Activated CD8-positive, alpha-beta T cell treated with anti-CD3 and anti-CD28 coated beads for 36 hours (primary cell): ENCODE data around the gene ST6GALNAC3. TPM values are rescaled to one million over a fixed set of nuclear protein-coding genes. Genes with fewer than 3 reads are reported as not detected.
"Not testable (repeated sequence)": the region's sequence is repeated elsewhere in the genome, so short reads cannot be mapped to it uniquely, and the experiment has no call there.

ENCODE experiments used
- ATAC-seq: fragments of 200-7000 bp; cut with Tn5 transposase; one replicate; pipeline ENCODE4 v1.10.0; 2021; ENCODE audit warnings: mild to moderate bottlenecking, moderate library complexity
- CTCF ChIA-PET: fragments of 350-600 bp; sonication (Branson Sonifier 250); formaldehyde crosslinking; loops from one replicate; lab custom pipeline; 2021; ENCODE audit warnings: antibody characterized with exemption; lab: Charles Lee
- POLR2A ChIA-PET: fragments of 350-600 bp; sonication (Branson Sonifier 250); formaldehyde crosslinking; loops from one replicate; lab custom pipeline; 2021; ENCODE audit warnings: antibody characterized with exemption; lab: Charles Lee
- DNase-seq: peaks from one replicate; pipeline ENCODE4 v3.0.0-alpha.2; 2020
- H3K27ac Mint-ChIP-seq: one replicate; pipeline ENCODE4 v1.8.0; 2021; ENCODE audit warnings: mild to moderate bottlenecking, mixed read lengths
- H3K27me3 Mint-ChIP-seq: one replicate; pipeline ENCODE4 v1.8.0; 2021; ENCODE audit warnings: mixed read lengths
- H3K36me3 Mint-ChIP-seq: one replicate; pipeline ENCODE4 v1.8.0; 2021; ENCODE audit warnings: low read depth, mixed read lengths
- H3K4me1 Mint-ChIP-seq: one replicate; pipeline ENCODE4 v1.8.0; 2021; ENCODE audit warnings: low read depth, mixed read lengths
- H3K4me3 Mint-ChIP-seq: one replicate; pipeline ENCODE4 v1.8.0; 2021; ENCODE audit warnings: mild to moderate bottlenecking, moderate library complexity, mixed read lengths
- H3K9me3 Mint-ChIP-seq: one replicate; pipeline ENCODE4 v1.8.0; 2021; ENCODE audit warnings: mixed read lengths
- CTCF ChIP-seq: fragments of 200-600 bp; IDR thresholded peaks from one replicate; pipeline ENCODE4 v1.8.0; 2022; ENCODE audit warnings: antibody characterized with exemption, mild to moderate bottlenecking
- intact Hi-C: fragments of 100-400 bp; cut with micrococcal nuclease; formaldehyde crosslinking; loops from one replicate; pipeline ENCODE4 v1.10.0; 2022
- total RNA-seq, 2 experiments: library from RNA; stranded (reverse); gene quantifications; one replicate each; pipeline ENCODE4 v1.2.3, GENCODE V29; 2021

The ST6GALNAC3 gene
- total RNA-seq, 2 experiments from 2014 or later: 2.7 to 2.9 TPM

GRCh38 chr1:76048926-76049325, 25.6 kb upstream of the ST6GALNAC3 start:
- intact Hi-C loops: no loop called here
- ChIA-PET POLR2A (no interaction called here), CTCF (no interaction called here)

GRCh38 chr1:76049498-76049897, 25.0 kb upstream of the ST6GALNAC3 start:
- intact Hi-C loops: no loop called here
- ChIA-PET CTCF (no interaction called here), POLR2A (no interaction called here)
- Mint-ChIP-seq H3K4me3 (no peak overlapping the region), H3K9me3 (no peaks in the 10 kb centered on the region), H3K27me3 (peaks cover 2% of the 10 kb centered on the region), H3K36me3 (no peaks in the 10 kb centered on the region), H3K4me1 (no peaks in the 10 kb centered on the region), H3K27ac (no peak overlapping the region)
- TF ChIP-seq CTCF: no peak
- ATAC-seq (no peak), DNase-seq (no peak)

More at GRCh38 chr1:76048926-76049325, 25.6 kb upstream of the ST6GALNAC3 start:
- DNase-seq (no peak), ATAC-seq (no peak)
- peaks cover 2% of the 10 kb centered on the region for H3K27me3 Mint-ChIP-seq
- no peak overlapping the region for H3K4me3 Mint-ChIP-seq
- no peak overlapping the region for H3K27ac Mint-ChIP-seq
- no peaks in the 10 kb centered on the region for H3K4me1 Mint-ChIP-seq
- no peaks in the 10 kb centered on the region for H3K9me3 Mint-ChIP-seq
- H3K36me3 Mint-ChIP-seq: no peaks in the 10 kb centered on the region
- no peak for TF ChIP-seq CTCF

- H3K27me3 Mint-ChIP-seq, H3K27ac Mint-ChIP-seq, H3K4me3 Mint-ChIP-seq, H3K4me1 Mint-ChIP-seq, intact Hi-C loops, DNase-seq, POLR2A ChIA-PET, H3K9me3 Mint-ChIP-seq, H3K36me3 Mint-ChIP-seq, CTCF ChIA-PET, ATAC-seq: not testable (repeated sequence)
Observed at GRCh38 chr1:76050073-76050472, 24.5 kb upstream of the ST6GALNAC3 start.

GRCh38 chr1:76053021-76053420, 21.5 kb upstream of the ST6GALNAC3 start:
- no peak overlapping the region for H3K4me3 Mint-ChIP-seq
- ATAC-seq (peak; percentile 34), DNase-seq (peak; percentile 6)
- no peaks in the 10 kb centered on the region for H3K9me3 Mint-ChIP-seq
- TF ChIP-seq CTCF: no peak
- H3K27me3 Mint-ChIP-seq: peaks cover 2% of the 10 kb centered on the region
- H3K36me3 Mint-ChIP-seq: no peaks in the 10 kb centered on the region
- H3K27ac Mint-ChIP-seq: no peak overlapping the region
- intact Hi-C loops: no loop called here
- ChIA-PET POLR2A (no interaction called here), CTCF (no interaction called here)
- no peaks in the 10 kb centered on the region for H3K4me1 Mint-ChIP-seq

- ChIA-PET CTCF (no interaction called here), POLR2A (no interaction called here)
- intact Hi-C loops: no loop called here
- Mint-ChIP-seq H3K9me3 (no peaks in the 10 kb centered on the region), H3K4me3 (no peak overlapping the region), H3K4me1 (no peaks in the 10 kb centered on the region), H3K27me3 (peaks cover 2% of the 10 kb centered on the region), H3K27ac (no peak overlapping the region), H3K36me3 (no peaks in the 10 kb centered on the region)
- no peak for TF ChIP-seq CTCF
- no peak for ATAC-seq
- no peak for DNase-seq
Observed at GRCh38 chr1:76054359-76054758, 20.2 kb upstream of the ST6GALNAC3 start.

- H3K4me3 Mint-ChIP-seq: no peak overlapping the region
- ChIA-PET POLR2A (no interaction called here), CTCF (no interaction called here)
- H3K27ac Mint-ChIP-seq: no peak overlapping the region
- no peaks in the 10 kb centered on the region for H3K4me1 Mint-ChIP-seq
- H3K9me3 Mint-ChIP-seq: no peaks in the 10 kb centered on the region
- no peak for ATAC-seq
- no peak for DNase-seq
- H3K27me3 Mint-ChIP-seq: peaks cover 2% of the 10 kb centered on the region
- intact Hi-C loops: no loop called here
- no peaks in the 10 kb centered on the region for H3K36me3 Mint-ChIP-seq
- no peak for TF ChIP-seq CTCF
Observed at GRCh38 chr1:76055987-76056386, 18.6 kb upstream of the ST6GALNAC3 start.
